Aorta (tissue), 5 donors: ENCODE data around the gene EGFL7. TPM values are rescaled to one million over a fixed set of nuclear protein-coding genes. Genes with fewer than 3 reads are reported as not detected.
A peak's percentile ranks its signal among the peaks of the same experiment; 100 is the strongest.

Experiments used
- ATAC-seq: fragments of 200-7000 bp; cut with Tn5 transposase; one replicate; pipeline ENCODE4 v1.9.1; 2022; ENCODE audit warnings: moderate library complexity; ENCODE audit not compliant: low FRiP score
- DNase-seq, 2 donors: peaks; one replicate each; pipeline ENCODE4 v3.0.0-alpha.2; 2020
- H3K27ac ChIP-seq, 2 donors: one replicate each; pipeline ENCODE4 v1.5.1; 2013; ENCODE audit warnings: low read length in 2 of 2, mild to moderate bottlenecking in 2 of 2, moderate library complexity in 2 of 2, control low read depth in 1 of 2, inconsistent platforms in 1 of 2, low read depth in 1 of 2
- H3K27me3 ChIP-seq, 2 donors: one replicate each; pipeline ENCODE4 v1.6.1; 2013; ENCODE audit warnings: control low read depth in 1 of 2, low read length in 1 of 2, mild to moderate bottlenecking in 1 of 2, moderate library complexity in 1 of 2; ENCODE audit not compliant: insufficient read depth in 2 of 2, control insufficient read depth in 1 of 2
- H3K36me3 ChIP-seq, 2 donors: one replicate each; pipeline ENCODE4 v1.6.1; 2013; ENCODE audit warnings: control low read depth in 1 of 2, low read length in 1 of 2, mild to moderate bottlenecking in 1 of 2; ENCODE audit not compliant: insufficient read depth in 2 of 2, control insufficient read depth in 1 of 2
- H3K4me1 ChIP-seq, 2 donors: one replicate each; pipeline ENCODE4 v1.6.1; 2013; ENCODE audit warnings: low read length in 2 of 2, control low read depth in 1 of 2, mild to moderate bottlenecking in 1 of 2, moderate library complexity in 1 of 2; ENCODE audit not compliant: insufficient read depth in 2 of 2, control insufficient read depth in 1 of 2
- H3K4me3 ChIP-seq, 2 donors: one replicate each; pipeline ENCODE4 v1.5.1; 2013; ENCODE audit warnings: low read length in 2 of 2, control low read depth in 1 of 2, mild to moderate bottlenecking in 1 of 2
- H3K9me3 ChIP-seq: one replicate; pipeline ENCODE4 v1.6.1; 2013; ENCODE audit warnings: mild to moderate bottlenecking, low read length; ENCODE audit not compliant: control insufficient read depth
- WGBS, 2 donors: extraction: QIAGEN DNeasy Blood & Tissue Kit; methylation state at CpG; one replicate each; pipeline ENCODE4 v1.1.7; 2013; 5-methylcytosine and 5-hydroxymethylcytosine counted together
- intact Hi-C, 2 donors: fragments of 100-400 bp; cut with DNase I; formaldehyde crosslinking; loops; one replicate each; pipeline versions ENCODE4 v1.14.2 to v1.15.0; 2022
- polyA plus RNA-seq, 2 donors: library from polyadenylated mRNA; stranded (reverse); fragments of 200-250 nt; gene quantifications; one replicate each; pipeline ENCODE4 v1.2.3, GENCODE V29; 2013
- total RNA-seq, 2 donors: library from RNA; stranded (reverse); fragmentation: NEBNext Ultra II Directional; extraction: Animal tissue kit (Norgen Biotek cat#: 25700); gene quantifications; one replicate each; pipeline ENCODE4 v1.2.1, GENCODE V29; 2021
- donor health status: healthy with polysubstance abuse.
- donor health status: Bipolar disorder and iron deficiency.
- donor health status: DM: no; HTN: no; CAD: no.
- donor health status: DM: no; HTN: no; CAD: no.
- donor health status: DM: yes; HTN: yes; CAD: no.

EGFL7 gene
- total and polyA plus RNA-seq, 4 donors = 13.1 to 308 (median 55.3) TPM

DNA sequence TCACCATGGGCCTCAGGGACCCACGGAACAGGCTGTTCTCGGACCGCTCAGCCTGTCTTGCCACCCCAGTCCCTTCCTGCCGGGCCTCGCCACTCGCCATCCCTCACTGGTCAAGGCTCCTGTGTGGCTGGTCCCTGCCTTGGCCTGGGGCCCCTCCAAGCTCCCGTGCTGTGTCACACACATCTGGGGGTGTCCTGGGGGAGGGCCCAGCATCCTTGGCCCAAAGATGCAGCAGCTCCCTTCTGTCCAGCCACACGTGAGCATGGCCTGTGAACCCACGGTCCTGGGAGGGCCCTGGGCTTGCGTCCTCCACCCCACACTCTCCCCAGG lies 425 bp upstream of the EGFL7 start:
- no peak for ATAC-seq
- Histone ChIP-seq H3K4me1 (no peaks in the 10 kb centered on the region), H3K9me3 (no peaks in the 10 kb centered on the region), H3K27ac (no peak overlapping the region), H3K4me3 (no peak overlapping the region), H3K36me3 (no peaks in the 10 kb centered on the region), H3K27me3 (no peaks in the 10 kb centered on the region)
- DNase-seq = no peak
- intact Hi-C loops = no loop called here
- WGBS, 2 donors = 88 to 90% methylated on average over 9 to 10 of the region's 10 CpGs

- Histone ChIP-seq H3K9me3 (no peaks in the 10 kb centered on the region), H3K4me1 (no peaks in the 10 kb centered on the region), H3K27me3 (no peaks in the 10 kb centered on the region), H3K4me3 (no peak overlapping the region), H3K27ac (no peak overlapping the region), H3K36me3 (no peaks in the 10 kb centered on the region)
- DNase-seq = no peak
- intact Hi-C loops = no loop called here
- 94 to 96% methylated on average over 27 of the region's 27 CpGs for WGBS, 2 donors
- ATAC-seq = no peak
Observed at GRCh38 chr9:136664000-136664915, 1.5 kb downstream of the EGFL7 start.

- WGBS, 2 donors = 11 to 14% methylated on average over 46 to 49 of the region's 49 CpGs
- H3K4me1 ChIP-seq = no peaks in the 10 kb centered on the region
- H3K27me3 ChIP-seq = no peaks in the 10 kb centered on the region
- no peak overlapping the region for H3K27ac ChIP-seq
- no peaks in the 10 kb centered on the region for H3K9me3 ChIP-seq
- ATAC-seq = no peak
- H3K36me3 ChIP-seq = no peaks in the 10 kb centered on the region
- intact Hi-C loops = no loop called here
- H3K4me3 ChIP-seq = peak overlapping the region in 1 of 2 donors; percentile 24
- DNase-seq = no peak
Observed at GRCh38 chr9:136665111-136665703, 2.5 kb downstream of the EGFL7 start.

DNA sequence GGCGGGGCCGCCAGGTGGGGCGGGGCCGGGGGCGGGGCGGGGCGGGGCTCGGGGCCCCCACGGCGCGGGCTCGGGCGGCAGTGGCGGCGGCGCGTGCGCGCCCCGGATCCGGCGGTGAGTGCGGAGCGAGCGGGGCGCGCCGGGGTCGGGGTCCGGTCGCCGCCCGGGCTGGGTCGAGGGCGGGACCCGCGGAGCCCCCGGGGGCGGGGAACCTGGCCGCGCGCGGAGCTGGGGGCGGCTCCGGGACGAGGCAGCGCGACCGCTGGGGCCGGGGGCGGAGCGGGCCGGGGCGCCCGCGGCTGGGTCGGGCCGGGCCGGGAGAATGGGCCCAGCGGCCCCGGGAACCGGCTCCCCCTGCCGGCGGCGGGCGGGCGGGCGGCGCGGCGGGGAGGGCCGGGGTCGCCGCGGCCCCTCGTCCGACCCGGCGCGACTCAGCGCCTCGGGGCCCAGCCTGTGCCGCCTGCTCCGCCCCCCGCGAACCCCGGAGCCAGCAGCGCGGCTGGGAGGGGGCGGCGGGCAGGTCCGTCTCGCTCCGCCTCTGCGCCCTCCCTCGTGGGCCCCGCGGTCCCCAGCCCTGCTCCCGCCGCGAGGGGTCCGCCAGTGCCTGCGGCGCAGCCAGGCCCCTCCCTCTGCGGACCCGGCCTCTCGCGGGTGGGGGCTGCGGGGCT lies 3.1 kb downstream of the EGFL7 start:
- Histone ChIP-seq H3K4me3 (peak overlapping the region; percentile 12 to 24), H3K9me3 (no peaks in the 10 kb centered on the region), H3K4me1 (no peaks in the 10 kb centered on the region), H3K27ac (no peak overlapping the region), H3K27me3 (no peaks in the 10 kb centered on the region), H3K36me3 (no peaks in the 10 kb centered on the region)
- intact Hi-C loops = no loop called here
- DNase-seq (no peak), ATAC-seq (no peak)
- 0 to 1% methylated on average over 6 to 109 of the region's 109 CpGs for WGBS, 2 donors

GRCh38 chr9:136666372-136667213 lies 3.9 kb downstream of the EGFL7 start:
- H3K36me3 ChIP-seq = no peaks in the 10 kb centered on the region
- no peaks in the 10 kb centered on the region for H3K27me3 ChIP-seq
- no peak overlapping the region for H3K27ac ChIP-seq

GRCh38 chr9:136667214-136667939 lies 4.7 kb downstream of the EGFL7 start:
- Histone ChIP-seq H3K27ac (no peak overlapping the region), H3K27me3 (no peaks in the 10 kb centered on the region), H3K9me3 (no peaks in the 10 kb centered on the region), H3K4me3 (no peak overlapping the region), H3K36me3 (no peaks in the 10 kb centered on the region), H3K4me1 (no peaks in the 10 kb centered on the region)
- intact Hi-C loops = no loop called here
- no peak for ATAC-seq
- 80 to 86% methylated on average over 21 of the region's 21 CpGs for WGBS, 2 donors
- no peak for DNase-seq

More at GRCh38 chr9:136666372-136667213, 3.9 kb downstream of the EGFL7 start:
- no peaks in the 10 kb centered on the region for H3K4me1 ChIP-seq
- ATAC-seq (no peak), DNase-seq (no peak)
- no peaks in the 10 kb centered on the region for H3K9me3 ChIP-seq
- intact Hi-C loops = no loop called here
- WGBS, 2 donors = 23 to 24% methylated on average over 28 to 35 of the region's 35 CpGs
- H3K4me3 ChIP-seq = no peak overlapping the region

- Histone ChIP-seq H3K36me3 (no peaks in the 10 kb centered on the region), H3K4me1 (no peaks in the 10 kb centered on the region), H3K27me3 (no peaks in the 10 kb centered on the region), H3K9me3 (no peaks in the 10 kb centered on the region), H3K4me3 (no peak overlapping the region), H3K27ac (no peak overlapping the region)
- DNase-seq (no peak), ATAC-seq (no peak)
- WGBS, 2 donors = 80 to 82% methylated on average over 39 to 40 of the region's 40 CpGs
- intact Hi-C loops = no loop called here
Observed at GRCh38 chr9:136667940-136668760, 5.4 kb downstream of the EGFL7 start.
